HepG2 (cell line): ENCODE data around the gene ACP5. TPM values are rescaled to one million over a fixed set of nuclear protein-coding genes. Genes with fewer than 3 reads are reported as not detected.

ENCODE experiments used
- CC2D1A ChIP-seq: sonication (generic); formaldehyde crosslinking; IDR thresholded peaks from 2 replicates; pipeline ENCODE4 v1.8.1; 2023; ENCODE audit warnings: mild to moderate bottlenecking, missing genetic modification reagents
- FOXJ3 ChIP-seq: sonication (generic); formaldehyde crosslinking; IDR thresholded peaks from 2 replicates; pipeline ENCODE4 v1.4.0; 2020; ENCODE audit warnings: missing genetic modification reagents, mild to moderate bottlenecking, borderline replicate concordance
- KAT7 ChIP-seq: IDR thresholded peaks from 2 replicates; pipeline ENCODE4 v1.6.1; 2018; ENCODE audit warnings: borderline replicate concordance, missing compliant biosample characterization
- KDM1A ChIP-seq: IDR thresholded peaks from 2 replicates; pipeline ENCODE4 v1.6.1; 2016; ENCODE audit warnings: missing compliant biosample characterization
- NR1H2 ChIP-seq: sonication (generic); formaldehyde crosslinking; IDR thresholded peaks from 2 replicates; pipeline ENCODE4 v1.8.1; 2022; ENCODE audit warnings: low read depth, missing genetic modification reagents, borderline replicate concordance
- POLR2G ChIP-seq: fragments of 200-400 bp; formaldehyde crosslinking; IDR thresholded peaks from 2 replicates; pipeline ENCODE4 v1.6.1; 2018; ENCODE audit warnings: mild to moderate bottlenecking, low read depth, low read length, moderate library complexity
- STAT5B ChIP-seq: sonication (generic); formaldehyde crosslinking; IDR thresholded peaks from 2 replicates; pipeline ENCODE4 v1.4.0; 2020; ENCODE audit warnings: missing genetic modification reagents
- ZFP41 ChIP-seq: sonication (generic); formaldehyde crosslinking; IDR thresholded peaks from 2 replicates; pipeline ENCODE4 v1.4.0; 2020; ENCODE audit warnings: mild to moderate bottlenecking, missing genetic modification reagents, borderline replicate concordance
- ZHX2 ChIP-seq, 2 experiments: sonication (generic) in 1 of 2; formaldehyde crosslinking in 1 of 2; IDR thresholded peaks; 2 replicates each; pipeline versions ENCODE4 v1.6.1 to v1.9.0; 2014 to 2022; ENCODE audit warnings: antibody characterized with exemption in 1 of 2, borderline replicate concordance in 1 of 2, inconsistent platforms in 1 of 2, low read depth in 1 of 2, missing genetic modification reagents in 1 of 2
- ZNF253 ChIP-seq: sonication (generic); formaldehyde crosslinking; IDR thresholded peaks from 2 replicates; pipeline ENCODE4 v1.8.0; 2022; ENCODE audit warnings: mild to moderate bottlenecking, missing genetic modification reagents, borderline replicate concordance
- ZNF33A ChIP-seq: sonication (generic); formaldehyde crosslinking; IDR thresholded peaks from 2 replicates; pipeline ENCODE4 v1.5.1; 2020; ENCODE audit warnings: missing genetic modification reagents, mild to moderate bottlenecking, moderate library complexity, borderline replicate concordance
- ZNF432 ChIP-seq: sonication (generic); formaldehyde crosslinking; IDR thresholded peaks from 2 replicates; pipeline ENCODE4 v1.5.0; 2020; ENCODE audit warnings: missing genetic modification reagents, mild to moderate bottlenecking, borderline replicate concordance
- ZNF564 ChIP-seq: sonication (generic); formaldehyde crosslinking; IDR thresholded peaks from 2 replicates; pipeline ENCODE4 v1.8.1; 2023; ENCODE audit warnings: mild to moderate bottlenecking, missing genetic modification reagents
- polyA plus RNA-seq, 8 experiments: library from polyadenylated mRNA; depleted of rRNA in 3 of 8; stranded (reverse) in 7 of 8; unstranded in 1 of 8; fragments of >200 nt; fragmentation: Illumina TruSeq in 4 of 8; extraction: Trizol in 4 of 8; gene quantifications; 2 replicates each; pipeline versions ENCODE4 v1.2.1 to v1.2.3, GENCODE V29; 2011 to 2016; ENCODE audit warnings: low read depth in 4 of 8, missing spikeins in 1 of 8, mixed read lengths in 1 of 8; ENCODE audit not compliant: insufficient read depth in 1 of 8
- total RNA-seq, 5 experiments: library from RNA; depleted of rRNA; stranded (reverse); fragments of >200 nt; fragmentation: Illumina TruSeq; extraction: Trizol; gene quantifications; 2 replicates each; pipeline ENCODE4 v1.2.3, GENCODE V29; 2016; ENCODE audit warnings: low read depth in 1 of 5
- TF ChIP-seq, protein P1 (sequence below): sonication (generic); formaldehyde crosslinking; IDR thresholded peaks from 2 replicates; pipeline ENCODE4 v1.8.1; 2023; ENCODE audit warnings: mild to moderate bottlenecking, inconsistent platforms, moderate library complexity, missing genetic modification reagents, borderline replicate concordance
- TF ChIP-seq, protein P2 (sequence below): sonication (generic); formaldehyde crosslinking; IDR thresholded peaks from 2 replicates; pipeline ENCODE4 v1.4.0; 2020; ENCODE audit warnings: mild to moderate bottlenecking, missing genetic modification reagents
- TF ChIP-seq, protein P3 (sequence below): sonication (generic); formaldehyde crosslinking; IDR thresholded peaks from 2 replicates; pipeline ENCODE4 v1.4.0; 2020; ENCODE audit warnings: missing genetic modification reagents; ENCODE audit errors: not compliant biosample characterization

The ACP5 gene
- total and polyA plus RNA-seq, 2 of the 13 experiments (the other 11 are each of a cell fraction or from before 2014, with no cell fraction given): 1.3 to 6.7 TPM

DNA sequence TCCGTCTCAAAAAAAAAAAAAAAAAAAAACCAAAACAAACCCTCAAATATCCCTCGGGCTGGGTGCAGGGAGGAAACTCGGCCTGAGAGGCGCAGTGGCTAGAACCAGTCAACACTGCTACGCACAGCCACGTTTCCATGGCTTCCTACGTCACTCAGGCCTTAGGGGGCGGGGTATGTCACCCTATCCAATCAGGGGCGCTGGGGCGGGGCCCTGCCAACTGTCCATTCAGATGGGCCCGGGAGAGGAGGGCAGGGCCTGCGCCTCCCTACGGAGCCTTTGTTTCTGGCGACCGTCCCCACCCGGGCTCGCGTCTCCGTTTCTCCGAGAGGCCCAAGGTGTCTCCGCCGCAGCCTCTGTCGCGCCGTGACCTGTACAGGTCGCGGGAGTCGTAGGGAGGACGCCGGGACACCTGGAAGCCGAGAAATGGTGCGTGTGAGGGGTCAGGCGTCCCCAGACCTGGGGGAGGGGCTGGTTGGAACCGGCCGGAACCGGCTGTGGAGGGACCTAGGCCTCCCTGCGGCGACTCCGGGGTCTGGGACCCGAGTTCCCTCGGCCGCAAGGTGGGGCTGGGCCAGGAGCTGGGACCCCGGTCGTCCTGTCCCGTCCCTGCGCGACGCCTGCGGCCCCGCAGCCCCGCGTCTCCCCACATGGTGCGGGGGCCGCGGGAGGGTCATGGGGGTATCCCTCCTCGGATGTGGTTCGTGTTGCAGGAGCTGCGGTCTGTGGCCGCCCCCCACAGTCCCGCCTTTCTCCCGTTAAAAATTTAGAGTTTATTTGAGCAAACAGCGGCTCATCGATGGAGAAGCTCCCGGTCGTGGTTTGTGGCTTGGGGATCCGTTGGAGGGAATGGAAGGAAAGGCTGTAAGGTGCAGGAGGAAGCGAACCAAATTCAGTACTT, 20.0 kb upstream of the ACP5 start, which contains the start of gene ZNF627 (continued):
- TF ChIP-seq, protein P1, sequence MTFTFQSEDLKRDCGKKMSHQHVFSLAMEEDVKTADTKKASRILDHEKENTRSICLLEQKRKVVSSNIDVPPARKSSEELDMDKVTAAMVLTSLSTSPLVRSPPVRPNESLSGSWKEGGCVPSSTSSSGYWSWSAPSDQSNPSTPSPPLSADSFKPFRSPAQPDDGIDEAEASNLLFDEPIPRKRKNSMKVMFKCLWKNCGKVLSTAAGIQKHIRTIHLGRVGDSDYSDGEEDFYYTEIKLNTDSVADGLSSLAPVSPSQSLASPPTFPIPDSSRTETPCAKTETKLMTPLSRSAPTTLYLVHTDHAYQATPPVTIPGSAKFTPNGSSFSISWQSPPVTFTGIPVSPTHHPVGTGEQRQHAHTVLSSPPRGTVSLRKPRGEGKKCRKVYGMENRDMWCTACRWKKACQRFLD (CRISPR knock-in tag): no peak; the same call in 1 of the 2 replicates
- TF ChIP-seq ZHX2 (IDR thresholded peaks at IDR 0.05; ENCODE audit: low read depth) (no peak), ZHX2 (CRISPR knock-in tag; IDR thresholded peaks at IDR 0.05; ENCODE audit: borderline replicate concordance) (no peak), ZNF432 (CRISPR knock-in tag) (no peak), ZNF564 (CRISPR knock-in tag) (peak; percentile 86; the same call in 1 of the 2 replicates), STAT5B (CRISPR knock-in tag) (peak; percentile 32; the same call in 1 of the 2 replicates), KAT7 (CRISPR knock-in tag) (peak; percentile 83), POLR2G (peak; percentile 96), NR1H2 (CRISPR knock-in tag) (no peak), ZFP41 (CRISPR knock-in tag) (peak; percentile 52; the same call in 1 of the 2 replicates), KDM1A (no peak), FOXJ3 (CRISPR knock-in tag) (no peak), ZNF253 (peak; percentile 67; the same call in 1 of the 2 replicates), ZNF33A (CRISPR knock-in tag) (no peak), CC2D1A (CRISPR knock-in tag) (0 out of 2 replicates have a peak, but pooled peaks have one; percentile 86)
- TF ChIP-seq, protein P2, sequence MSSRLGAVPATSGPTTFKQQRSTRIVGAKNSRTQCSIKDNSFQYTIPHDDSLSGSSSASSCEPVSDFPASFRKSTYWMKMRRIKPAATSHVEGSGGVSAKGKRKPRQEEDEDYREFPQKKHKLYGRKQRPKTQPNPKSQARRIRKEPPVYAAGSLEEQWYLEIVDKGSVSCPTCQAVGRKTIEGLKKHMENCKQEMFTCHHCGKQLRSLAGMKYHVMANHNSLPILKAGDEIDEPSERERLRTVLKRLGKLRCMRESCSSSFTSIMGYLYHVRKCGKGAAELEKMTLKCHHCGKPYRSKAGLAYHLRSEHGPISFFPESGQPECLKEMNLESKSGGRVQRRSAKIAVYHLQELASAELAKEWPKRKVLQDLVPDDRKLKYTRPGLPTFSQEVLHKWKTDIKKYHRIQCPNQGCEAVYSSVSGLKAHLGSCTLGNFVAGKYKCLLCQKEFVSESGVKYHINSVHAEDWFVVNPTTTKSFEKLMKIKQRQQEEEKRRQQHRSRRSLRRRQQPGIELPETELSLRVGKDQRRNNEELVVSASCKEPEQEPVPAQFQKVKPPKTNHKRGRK (CRISPR knock-in tag): no peak
- TF ChIP-seq, protein P3, sequence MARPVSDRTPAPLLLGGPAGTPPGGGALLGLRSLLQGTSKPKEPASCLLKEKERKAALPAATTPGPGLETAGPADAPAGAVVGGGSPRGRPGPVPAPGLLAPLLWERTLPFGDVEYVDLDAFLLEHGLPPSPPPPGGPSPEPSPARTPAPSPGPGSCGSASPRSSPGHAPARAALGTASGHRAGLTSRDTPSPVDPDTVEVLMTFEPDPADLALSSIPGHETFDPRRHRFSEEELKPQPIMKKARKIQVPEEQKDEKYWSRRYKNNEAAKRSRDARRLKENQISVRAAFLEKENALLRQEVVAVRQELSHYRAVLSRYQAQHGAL (CRISPR knock-in tag): no peak
